ENCODE data around the gene ARPC1B. TPM values are rescaled to one million over a fixed set of nuclear protein-coding genes. Genes with fewer than 3 reads are reported as not detected.

The ARPC1B gene
- total RNA-seq, 1 donor from 2014 or later: 23.6 TPM

- H3K4me1 Mint-ChIP-seq: peaks cover 5% of the 10 kb centered on the region
Measured at GRCh38 chr7:99366646-99367045, 7.9 kb upstream of the ARPC1B start.

GRCh38 chr7:99368750-99369389 is 5.7 kb upstream of the ARPC1B start:
- DNase-seq (ENCODE audit: low spot score): no peak
- H3K9me3 Mint-ChIP-seq: no peaks in the 10 kb centered on the region
- no peak overlapping the region for H2AFZ ChIP-seq (replicated peaks)
- TF ChIP-seq EZH2phosphoT487 (IDR thresholded peaks at IDR 0.05): no peak
- TF ChIP-seq EZH2 (IDR thresholded peaks at IDR 0.05): no peak
- no peak for TF ChIP-seq CTCF (IDR thresholded peaks at IDR 0.05)
- peak overlapping the region; percentile 53 for H3K27ac ChIP-seq
- no peaks in the 10 kb centered on the region for H3K36me3 ChIP-seq
- no peak overlapping the region for H3K4me2 ChIP-seq
- H3K27me3 Mint-ChIP-seq (ENCODE audit: insufficient read depth, low read depth): peaks cover 11% of the 10 kb centered on the region
- no peak overlapping the region for H3K4me3 Mint-ChIP-seq
- peaks cover 13% of the 10 kb centered on the region for H3K36me3 Mint-ChIP-seq
- peaks cover 4% of the 10 kb centered on the region for H4K20me1 ChIP-seq (ENCODE audit: low read depth)
- H3K4me1 ChIP-seq: peaks cover 5% of the 10 kb centered on the region
- H3K27ac Mint-ChIP-seq: no peak overlapping the region
- H3K4me3 ChIP-seq: no peak overlapping the region
- no peaks in the 10 kb centered on the region for H3K9me3 ChIP-seq (ENCODE audit: low read depth)
- no peak overlapping the region for H3K9ac ChIP-seq
- peaks cover 8% of the 10 kb centered on the region for H3K27me3 ChIP-seq
- H3K4me1 Mint-ChIP-seq: peaks cover 17% of the 10 kb centered on the region
- H3F3A ChIP-seq (ENCODE audit: low read depth): peaks cover 28% of the 10 kb centered on the region
- H3K79me2 ChIP-seq (ENCODE audit: low read depth): no peaks in the 10 kb centered on the region

More at GRCh38 chr7:99366646-99367045, 7.9 kb upstream of the ARPC1B start:
- H3K9me3 ChIP-seq (ENCODE audit: low read depth): no peaks in the 10 kb centered on the region
- Mint-ChIP-seq H3K27ac (no peak overlapping the region), H3K27me3 (ENCODE audit: insufficient read depth, low read depth) (peaks cover 4% of the 10 kb centered on the region), H3K9me3 (no peaks in the 10 kb centered on the region), H3K36me3 (peaks cover 13% of the 10 kb centered on the region), H3K4me3 (no peak overlapping the region)
- no peaks in the 10 kb centered on the region for H3K36me3 ChIP-seq
- H3K9ac ChIP-seq: no peak overlapping the region
- H2AFZ ChIP-seq (replicated peaks): no peak overlapping the region
- DNase-seq (ENCODE audit: low spot score): peak; percentile 48
- TF ChIP-seq EZH2phosphoT487 (IDR thresholded peaks at IDR 0.05) (no peak), EZH2 (IDR thresholded peaks at IDR 0.05) (no peak), CTCF (IDR thresholded peaks at IDR 0.05) (no peak)
- peaks cover 5% of the 10 kb centered on the region for H3K4me1 ChIP-seq
- no peaks in the 10 kb centered on the region for H3K27me3 ChIP-seq
- no peak overlapping the region for H3K4me2 ChIP-seq
- H4K20me1 ChIP-seq (ENCODE audit: low read depth): no peaks in the 10 kb centered on the region
- no peaks in the 10 kb centered on the region for H3K79me2 ChIP-seq (ENCODE audit: low read depth)
- no peak overlapping the region for H3K4me3 ChIP-seq
- peak overlapping the region; percentile 35 for H3K27ac ChIP-seq
- peaks cover 10% of the 10 kb centered on the region for H3F3A ChIP-seq (ENCODE audit: low read depth)

DNA sequence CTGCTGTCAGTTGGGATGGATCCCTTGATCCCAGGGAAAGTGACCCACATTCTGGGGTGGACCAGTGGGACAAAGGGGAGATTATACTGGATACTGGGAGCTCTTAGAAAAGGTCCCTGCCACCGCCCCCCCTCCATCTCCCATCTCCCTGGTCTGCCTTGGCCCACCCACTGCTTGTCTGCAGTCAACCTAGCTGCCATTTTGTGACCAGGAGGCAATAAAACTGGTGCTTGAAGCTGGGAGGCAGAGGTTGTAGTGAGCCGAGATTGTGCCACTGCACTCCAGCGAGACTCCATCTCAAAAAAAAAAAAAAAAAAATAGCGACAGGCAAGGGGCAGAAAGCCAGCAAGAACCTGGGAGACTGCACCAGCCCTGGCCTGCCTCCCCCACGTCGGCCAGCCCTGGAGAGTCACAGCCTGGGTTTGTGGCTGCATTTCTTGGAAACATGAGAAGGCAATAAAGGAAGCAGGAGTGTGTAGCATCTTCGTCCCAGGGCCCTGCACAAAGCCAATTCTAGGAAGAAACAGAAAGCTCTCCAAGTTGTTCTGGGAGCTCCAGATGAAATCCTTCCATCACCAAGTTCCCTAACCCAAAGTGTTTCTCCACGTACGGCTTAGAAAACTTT is 4.7 kb upstream of the ARPC1B start:
- Histone ChIP-seq H2AFZ (replicated peaks) (no peak overlapping the region), H3K9me3 (ENCODE audit: low read depth) (no peaks in the 10 kb centered on the region), H3K4me1 (peaks cover 5% of the 10 kb centered on the region), H3K9ac (no peak overlapping the region), H3K4me2 (no peak overlapping the region), H3K4me3 (no peak overlapping the region), H3K27me3 (peaks cover 12% of the 10 kb centered on the region), H3K27ac (no peak overlapping the region), H3F3A (ENCODE audit: low read depth) (peaks cover 34% of the 10 kb centered on the region), H3K36me3 (no peaks in the 10 kb centered on the region), H3K79me2 (ENCODE audit: low read depth) (no peaks in the 10 kb centered on the region), H4K20me1 (ENCODE audit: low read depth) (peaks cover 4% of the 10 kb centered on the region)
- H3K4me3 Mint-ChIP-seq: no peak overlapping the region
- no peak for TF ChIP-seq CTCF (IDR thresholded peaks at IDR 0.05)
- no peak for TF ChIP-seq EZH2phosphoT487 (IDR thresholded peaks at IDR 0.05)
- no peak for TF ChIP-seq EZH2 (IDR thresholded peaks at IDR 0.05)
- peaks cover 9% of the 10 kb centered on the region for H3K36me3 Mint-ChIP-seq
- H3K9me3 Mint-ChIP-seq: no peaks in the 10 kb centered on the region
- peaks cover 18% of the 10 kb centered on the region for H3K4me1 Mint-ChIP-seq
- peaks cover 11% of the 10 kb centered on the region for H3K27me3 Mint-ChIP-seq (ENCODE audit: insufficient read depth, low read depth)
- no peak overlapping the region for H3K27ac Mint-ChIP-seq
- DNase-seq (ENCODE audit: low spot score): no peak

Measured in neural progenitor cell (in vitro differentiated cells).